HG03558 (cell line): ENCODE results near the gene KCNIP3.
"Not testable (repeated sequence)": the region's sequence is repeated elsewhere in the genome, so short reads cannot be mapped to it uniquely, and the experiment has no call there.

Source experiments
- ATAC-seq: cut with Tn5 transposase; IDR thresholded peaks from one replicate; pipeline ENCODE4 v1.9.1; 2021; ENCODE audit warnings: moderate number of reproducible peaks; ENCODE audit not compliant: unreplicated experiment; ENCODE audit errors: extremely low read depth

KCNIP3 gene

GRCh38 chr2:95356821-95357700, 59.9 kb downstream of the KCNIP3 start:
- ATAC-seq, result no peak

GRCh38 chr2:95357717-95358280, 60.7 kb downstream of the KCNIP3 start:
- ATAC-seq, result no peak

GRCh38 chr2:95359031-95359430, 61.9 kb downstream of the KCNIP3 start:
- no peak for ATAC-seq

DNA sequence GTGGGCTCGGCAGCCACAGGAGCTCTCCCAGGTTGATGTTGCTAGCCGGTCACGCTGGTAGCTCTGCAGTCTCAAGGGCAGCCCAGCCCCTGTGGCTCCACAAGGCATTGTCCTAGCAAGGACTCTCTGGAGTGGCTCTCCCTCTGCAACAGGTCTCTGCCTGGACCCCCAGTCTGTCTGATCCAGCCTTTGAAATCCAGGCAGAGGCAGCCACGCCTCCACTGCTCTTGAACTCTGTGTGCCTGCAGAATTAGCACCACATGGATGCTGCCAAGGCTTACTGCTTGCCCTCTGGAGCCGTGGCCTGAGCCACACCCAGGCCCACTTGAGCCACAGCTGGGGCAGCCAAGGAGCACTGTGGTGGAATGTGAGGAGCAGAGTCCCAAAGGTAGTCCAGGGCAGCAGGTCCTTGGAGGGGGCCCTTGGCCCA, 62.4 kb downstream of the KCNIP3 start:
- no peak for ATAC-seq

DNA sequence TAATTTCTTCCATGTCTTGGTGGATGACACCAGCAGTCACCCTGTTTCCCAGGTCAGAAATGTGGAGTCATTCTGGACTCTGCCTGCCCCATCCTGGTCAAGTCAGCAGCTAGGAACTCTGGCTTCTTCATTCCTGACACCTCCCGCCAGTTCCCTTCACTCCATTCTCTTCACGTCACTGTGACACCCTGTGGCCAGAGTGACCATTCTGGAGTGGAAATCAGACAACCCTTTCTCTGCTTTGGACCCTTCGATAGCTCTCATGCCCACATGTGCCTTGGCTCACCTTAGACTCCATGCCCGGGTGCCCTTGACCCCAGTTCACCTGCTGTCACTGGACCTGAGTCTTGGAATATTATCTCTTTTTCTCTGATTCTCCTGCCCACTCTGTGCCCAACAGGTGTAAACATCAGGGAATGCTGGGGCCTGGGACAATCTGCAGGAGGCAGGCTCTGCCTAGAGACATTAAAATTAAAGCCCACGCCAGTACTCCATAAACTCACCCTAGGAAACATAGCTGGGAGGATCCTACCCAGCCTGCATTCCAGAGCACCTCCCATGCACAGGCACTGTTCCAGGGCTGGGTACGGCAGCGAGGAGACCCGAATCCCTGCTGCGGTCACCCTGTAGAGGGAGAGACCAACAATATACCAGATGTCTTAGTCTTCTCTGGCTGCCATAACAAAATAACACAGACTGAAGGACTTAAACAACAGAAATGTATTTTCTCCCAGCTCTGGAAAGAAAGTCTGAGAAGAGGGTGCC, 64.3 kb downstream of the KCNIP3 start:
- no peak for ATAC-seq

GRCh38 chr2:95362486-95362885, 65.3 kb downstream of the KCNIP3 start:
- no peak for ATAC-seq

GRCh38 chr2:95366514-95366913, 69.4 kb downstream of the KCNIP3 start:
- ATAC-seq, result no peak

- ATAC-seq, result no peak
These were observed 75.2 kb downstream of the KCNIP3 start for GRCh38 chr2:95372216-95372829.

GRCh38 chr2:95372845-95373244, 75.7 kb downstream of the KCNIP3 start:
- no peak for ATAC-seq

GRCh38 chr2:95374029-95374428, 76.9 kb downstream of the KCNIP3 start:
- no peak for ATAC-seq

- ATAC-seq, result no peak
These were observed 77.3 kb downstream of the KCNIP3 start for GRCh38 chr2:95374451-95374920.

- no peak for ATAC-seq
These were observed 77.8 kb downstream of the KCNIP3 start for GRCh38 chr2:95374921-95375471.

DNA sequence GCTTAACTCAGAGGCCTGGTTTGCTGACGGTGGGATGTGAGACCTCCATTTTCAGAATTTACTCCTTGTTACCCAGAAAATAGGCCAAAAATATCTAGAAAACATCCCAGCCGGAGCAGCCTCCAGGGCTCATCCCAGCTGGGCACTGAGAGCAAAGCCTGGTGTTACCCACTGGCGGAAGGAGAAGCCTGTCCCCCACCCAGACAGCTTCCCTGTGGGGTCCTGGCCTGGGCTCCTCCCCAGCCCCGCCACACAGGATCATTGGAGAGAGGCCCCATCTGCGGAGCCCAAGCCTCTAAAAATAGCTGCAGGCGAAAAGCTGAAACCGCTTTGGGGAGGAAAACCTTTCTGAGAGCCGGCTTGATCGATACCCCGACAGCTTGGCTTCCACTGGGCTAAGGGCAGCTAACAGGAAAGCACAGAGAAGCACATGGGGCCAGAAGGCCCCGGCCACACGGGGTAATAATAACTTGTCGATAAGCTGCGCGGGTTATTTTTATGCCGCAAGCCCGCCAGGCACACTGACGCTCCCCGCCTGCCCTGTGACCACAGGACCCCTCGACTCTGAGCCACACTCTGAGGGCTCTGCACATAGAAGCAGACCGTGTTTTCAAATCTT, 78.5 kb downstream of the KCNIP3 start:
- no peak for ATAC-seq

DNA sequence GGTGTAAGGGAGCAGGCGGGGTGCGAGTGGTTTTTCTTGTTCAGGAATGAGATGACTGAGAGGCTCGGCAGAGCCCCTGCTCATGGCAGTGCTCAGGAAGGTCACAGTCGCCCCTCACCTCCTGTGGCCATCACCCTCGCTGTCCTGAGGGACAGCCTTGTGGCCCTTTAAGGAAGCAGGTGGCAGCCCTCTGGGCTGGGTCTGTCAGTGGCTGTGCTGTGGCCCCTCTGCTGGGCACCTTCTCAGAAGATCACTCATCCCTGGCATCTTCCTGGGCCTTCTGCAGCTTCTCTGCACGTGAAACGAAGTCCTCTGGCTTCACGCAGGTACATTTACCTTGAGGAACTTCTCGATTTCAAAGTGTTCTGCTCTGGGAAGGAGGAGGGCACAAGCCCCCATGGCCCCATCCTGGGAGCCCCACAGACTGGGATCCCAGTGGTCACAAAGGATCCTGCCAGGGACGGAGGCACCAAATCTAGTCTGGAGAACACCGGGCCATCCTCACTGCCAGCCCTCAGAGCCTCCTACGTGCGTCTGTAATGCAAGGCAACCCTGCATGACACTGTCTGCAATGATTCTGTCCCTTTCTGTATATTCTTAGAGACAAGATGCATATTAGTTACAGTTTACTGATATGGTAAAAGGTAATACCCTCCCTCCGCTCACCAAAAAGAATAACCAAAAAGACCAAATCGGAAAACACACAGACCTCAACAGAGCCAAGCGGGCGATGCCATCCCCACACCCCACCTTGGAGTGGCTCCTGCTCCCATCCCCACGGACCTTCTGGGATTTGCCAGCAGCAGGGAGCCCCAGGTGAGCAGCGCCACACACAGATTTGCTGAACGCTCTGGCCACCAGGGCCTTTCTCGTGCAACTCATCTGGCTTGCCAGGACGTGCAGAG, 79.4 kb downstream of the KCNIP3 start:
- no peak for ATAC-seq

DNA sequence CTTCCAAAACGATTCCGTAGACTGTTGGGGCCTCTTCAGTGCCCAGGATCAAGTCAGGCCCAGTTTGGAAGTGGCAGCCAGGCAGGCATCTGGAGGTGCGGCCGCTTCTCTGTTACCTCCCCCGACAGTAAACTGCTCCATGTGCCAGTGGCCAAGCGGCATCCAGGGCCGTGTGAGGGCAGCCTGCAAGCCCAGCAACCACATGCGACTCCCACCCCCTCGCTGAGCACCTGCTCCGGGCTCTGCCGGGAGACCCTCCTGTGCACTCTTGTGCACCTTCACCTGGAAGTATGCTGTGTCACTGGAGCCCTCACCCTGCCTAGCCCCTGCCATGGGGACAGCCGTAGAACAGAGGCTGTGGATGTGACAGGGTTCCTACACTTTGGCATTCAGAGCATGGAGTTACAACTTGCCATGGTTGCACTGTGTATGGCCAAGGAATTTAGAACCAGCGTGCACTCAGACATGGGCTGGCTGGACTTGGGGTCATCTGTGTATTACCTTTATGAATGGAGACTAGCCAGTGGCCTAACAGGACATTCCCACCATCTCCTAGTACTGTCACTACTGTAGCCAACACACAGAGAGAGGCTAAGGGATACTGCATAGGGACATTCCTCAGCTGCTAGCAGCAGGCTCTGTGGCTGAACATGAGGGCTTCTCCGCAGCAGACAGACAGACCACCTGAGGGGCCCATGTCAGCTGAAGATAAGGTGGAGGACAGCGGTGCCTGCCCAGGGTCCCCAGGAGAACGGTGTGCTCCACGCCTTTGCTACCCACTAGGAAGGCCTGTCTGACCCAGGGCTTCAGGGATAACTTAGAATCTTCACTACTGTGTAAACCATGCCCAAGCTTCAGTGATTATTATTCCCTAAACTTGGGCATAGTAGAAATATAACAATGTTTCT, 80.3 kb downstream of the KCNIP3 start:
- no peak for ATAC-seq

GRCh38 chr2:95378281-95378680, 81.1 kb downstream of the KCNIP3 start:
- not testable (repeated sequence) for ATAC-seq

- no peak for ATAC-seq
These were observed 82.3 kb downstream of the KCNIP3 start for GRCh38 chr2:95379371-95379831.

- ATAC-seq, result no peak
These were observed 83.1 kb downstream of the KCNIP3 start for GRCh38 chr2:95380280-95380679.
